Omental fat pad (tissue), 4 donors: ENCODE data around the gene FRMD4A. TPM values are rescaled to one million over a fixed set of nuclear protein-coding genes. Genes with fewer than 3 reads are reported as not detected.

Source experiments
- ATAC-seq: fragments of 150-250 bp; one replicate; pipeline ENCODE4 v1.9.1; 2016; ENCODE audit warnings: mild to moderate bottlenecking, moderate library complexity; ENCODE audit not compliant: low FRiP score
- DNase-seq: peaks from one replicate; pipeline ENCODE4 v3.0.0-alpha.2; 2019; ENCODE audit warnings: low spot score
- CTCF ChIP-seq, 3 donors: fragments of 450-650 bp; IDR thresholded peaks; one replicate each; pipeline ENCODE4 v1.5.1; 2016 to 2017; ENCODE audit warnings: antibody characterized with exemption in 3 of 3, mild to moderate bottlenecking in 3 of 3, moderate library complexity in 2 of 3
- total RNA-seq, 4 donors: library from RNA; depleted of rRNA; stranded (reverse); fragments of >200 nt; gene quantifications; one replicate each; pipeline ENCODE4 v1.1.0, GENCODE V29; 2016

FRMD4A gene
- total RNA-seq, 4 donors from 2014 or later, result 66.8 to 119 (median 81.6) TPM

- ATAC-seq (no peak), DNase-seq (no peak)
- no peak for TF ChIP-seq CTCF (IDR thresholded peaks at IDR 0.05)
These were observed 40.9 kb upstream of the FRMD4A start for GRCh38 chr10:14371581-14371980.

- TF ChIP-seq CTCF (IDR thresholded peaks at IDR 0.05), result no peak
- DNase-seq (no peak), ATAC-seq (no peak)
These were observed 40.2 kb upstream of the FRMD4A start for GRCh38 chr10:14370894-14371293.

- TF ChIP-seq CTCF (IDR thresholded peaks at IDR 0.05), result no peak
- DNase-seq (no peak), ATAC-seq (no peak)
These were observed 39.2 kb upstream of the FRMD4A start for GRCh38 chr10:14369906-14370305.

GRCh38 chr10:14366760-14367159, 36.0 kb upstream of the FRMD4A start:
- DNase-seq (no peak), ATAC-seq (no peak)
- no peak for TF ChIP-seq CTCF (IDR thresholded peaks at IDR 0.05)

- ATAC-seq, result no peak
- no peak for TF ChIP-seq CTCF (IDR thresholded peaks at IDR 0.05)
- DNase-seq, result no peak
These were observed 34.5 kb upstream of the FRMD4A start for GRCh38 chr10:14365266-14365665.

GRCh38 chr10:14362104-14362503, 31.4 kb upstream of the FRMD4A start:
- no peak for DNase-seq
- no peak for ATAC-seq
- no peak for TF ChIP-seq CTCF (IDR thresholded peaks at IDR 0.05)

- no peak for DNase-seq
- ATAC-seq, result no peak
- no peak for TF ChIP-seq CTCF (IDR thresholded peaks at IDR 0.05)
These were observed 30.2 kb upstream of the FRMD4A start for GRCh38 chr10:14360961-14361360.
